ENCODE data around the gene PDSS1.
"Not testable (repeated sequence)": the region's sequence is repeated elsewhere in the genome, so short reads cannot be mapped to it uniquely, and the experiment has no call there.

The PDSS1 gene

GRCh38 chr10:26741368-26741767 lies 43.9 kb downstream of the PDSS1 start:
- no peak for DNase-seq

GRCh38 chr10:26743091-26743490 lies 45.6 kb downstream of the PDSS1 start:
- DNase-seq: no peak

GRCh38 chr10:26743841-26744240 lies 46.3 kb downstream of the PDSS1 start:
- DNase-seq: no peak

- no peak for DNase-seq
Measured at GRCh38 chr10:26746061-26746460, 48.6 kb downstream of the PDSS1 start.

GRCh38 chr10:26755443-26755903 lies 58.0 kb downstream of the PDSS1 start:
- DNase-seq: peak; percentile 73

GRCh38 chr10:26759008-26759407 lies 61.5 kb downstream of the PDSS1 start:
- DNase-seq: no peak

GRCh38 chr10:26765549-26765948 lies 68.0 kb downstream of the PDSS1 start:
- no peak for DNase-seq

- DNase-seq: no peak
Measured at GRCh38 chr10:26770069-26770468, 72.6 kb downstream of the PDSS1 start.

- DNase-seq: no peak
Measured at GRCh38 chr10:26773633-26774032, 76.1 kb downstream of the PDSS1 start.

- no peak for DNase-seq
Measured at GRCh38 chr10:26776258-26776657, 78.8 kb downstream of the PDSS1 start.

GRCh38 chr10:26777686-26778085 lies 80.2 kb downstream of the PDSS1 start:
- no peak for DNase-seq

GRCh38 chr10:26779176-26779860 lies 81.8 kb downstream of the PDSS1 start:
- DNase-seq: peak; percentile 29

GRCh38 chr10:26780106-26780792 lies 82.7 kb downstream of the PDSS1 start:
- DNase-seq: no peak

GRCh38 chr10:26780793-26781601 lies 83.5 kb downstream of the PDSS1 start:
- DNase-seq: peak; percentile 81

- DNase-seq: peak; percentile 18
Measured at GRCh38 chr10:26781797-26782196, 84.3 kb downstream of the PDSS1 start.

GRCh38 chr10:26787362-26787761 lies 89.9 kb downstream of the PDSS1 start:
- DNase-seq: no peak

- not testable (repeated sequence) for DNase-seq
Measured at GRCh38 chr10:26789779-26790178, 92.3 kb downstream of the PDSS1 start.

GRCh38 chr10:26790221-26790995 lies 92.9 kb downstream of the PDSS1 start:
- DNase-seq: no peak

- no peak for DNase-seq
Measured at GRCh38 chr10:26792758-26793495, 95.4 kb downstream of the PDSS1 start.
